Activated CD8-positive, alpha-beta T cell treated with anti-CD3 and anti-CD28 coated beads, Interleukin-2, amount 10 ng/mL, durations not matched to agents 7 days and 5 days (primary cell): ENCODE measurements around the gene PLCL2. TPM values are rescaled to one million over a fixed set of nuclear protein-coding genes. Genes with fewer than 3 reads are reported as not detected.

Experiments
- ATAC-seq: fragments of 150-1000 bp; cut with Tn5 transposase; one replicate; pipeline ENCODE4 v1.10.0; 2021; ENCODE audit warnings: moderate library complexity
- CTCF ChIA-PET: fragments of 350-600 bp; sonication (Branson Sonifier 250); formaldehyde crosslinking; loops from one replicate; lab custom pipeline; 2021; ENCODE audit warnings: antibody characterized with exemption; lab: Charles Lee
- POLR2A ChIA-PET: fragments of 350-600 bp; sonication (Branson Sonifier 250); formaldehyde crosslinking; loops from one replicate; lab custom pipeline; 2021; ENCODE audit warnings: antibody characterized with exemption; lab: Charles Lee
- DNase-seq: peaks from one replicate; pipeline ENCODE4 v3.0.0-alpha.2; 2020
- H3K27ac Mint-ChIP-seq: one replicate; pipeline ENCODE4 v1.8.0; 2021; ENCODE audit warnings: mild to moderate bottlenecking, mixed read lengths
- H3K27me3 Mint-ChIP-seq: one replicate; pipeline ENCODE4 v1.8.0; 2021; ENCODE audit warnings: low read depth, mixed read lengths
- H3K36me3 Mint-ChIP-seq: one replicate; pipeline ENCODE4 v1.8.0; 2021; ENCODE audit warnings: low read depth, mixed read lengths
- H3K4me1 Mint-ChIP-seq: one replicate; pipeline ENCODE4 v1.8.0; 2021; ENCODE audit warnings: low read depth, mixed read lengths
- H3K4me3 Mint-ChIP-seq: one replicate; pipeline ENCODE4 v1.8.0; 2021; ENCODE audit warnings: mild to moderate bottlenecking, mixed read lengths
- H3K9me3 Mint-ChIP-seq: one replicate; pipeline ENCODE4 v1.8.0; 2022; ENCODE audit warnings: mixed read lengths; ENCODE audit not compliant: insufficient read depth
- total RNA-seq, 2 experiments: library from RNA; stranded (reverse); gene quantifications; one replicate each; pipeline ENCODE4 v1.2.3, GENCODE V29; 2021

The PLCL2 gene
- total RNA-seq, 2 experiments from 2014 or later, result 33.9 to 35.8 TPM

GRCh38 chr3:17054982-17055343 is 170.2 kb downstream of the PLCL2 start:
- no peaks in the 10 kb centered on the region for H3K27me3 Mint-ChIP-seq
- ChIA-PET POLR2A (no interaction called here), CTCF (no interaction called here)
- H3K27ac Mint-ChIP-seq, result peak overlapping the region; percentile 13
- DNase-seq (no peak), ATAC-seq (no peak)
- H3K9me3 Mint-ChIP-seq, result no peaks in the 10 kb centered on the region
- peaks cover 23% of the 10 kb centered on the region for H3K4me1 Mint-ChIP-seq
- H3K36me3 Mint-ChIP-seq, result peaks cover 74% of the 10 kb centered on the region
- H3K4me3 Mint-ChIP-seq, result no peak overlapping the region

GRCh38 chr3:17055374-17056276 is 170.9 kb downstream of the PLCL2 start:
- H3K4me3 Mint-ChIP-seq, result no peak overlapping the region
- H3K27me3 Mint-ChIP-seq, result no peaks in the 10 kb centered on the region
- ATAC-seq (no peak), DNase-seq (no peak)
- H3K36me3 Mint-ChIP-seq, result peaks cover 72% of the 10 kb centered on the region
- POLR2A ChIA-PET, result no interaction called here
- peaks cover 23% of the 10 kb centered on the region for H3K4me1 Mint-ChIP-seq
- CTCF ChIA-PET, result no interaction called here
- H3K9me3 Mint-ChIP-seq, result no peaks in the 10 kb centered on the region
- H3K27ac Mint-ChIP-seq, result peak overlapping the region; percentile 47

- no peak for ATAC-seq
Measured at GRCh38 chr3:17057321-17057720, 172.6 kb downstream of the PLCL2 start.

GRCh38 chr3:17059989-17060550 is 175.3 kb downstream of the PLCL2 start:
- Mint-ChIP-seq H3K36me3 (peaks cover 52% of the 10 kb centered on the region), H3K27ac (no peak overlapping the region), H3K27me3 (no peaks in the 10 kb centered on the region), H3K9me3 (peaks cover 5% of the 10 kb centered on the region), H3K4me3 (no peak overlapping the region), H3K4me1 (peaks cover 21% of the 10 kb centered on the region)
- CTCF ChIA-PET, result no interaction called here
- DNase-seq, result no peak
- no peak for ATAC-seq
- POLR2A ChIA-PET, result no interaction called here

More at GRCh38 chr3:17057321-17057720, 172.6 kb downstream of the PLCL2 start:
- Mint-ChIP-seq H3K27ac (no peak overlapping the region), H3K27me3 (no peaks in the 10 kb centered on the region), H3K36me3 (peaks cover 65% of the 10 kb centered on the region), H3K4me3 (no peak overlapping the region), H3K4me1 (peaks cover 23% of the 10 kb centered on the region), H3K9me3 (no peaks in the 10 kb centered on the region)
- ChIA-PET POLR2A (no interaction called here), CTCF (no interaction called here)
- no peak for DNase-seq

DNA sequence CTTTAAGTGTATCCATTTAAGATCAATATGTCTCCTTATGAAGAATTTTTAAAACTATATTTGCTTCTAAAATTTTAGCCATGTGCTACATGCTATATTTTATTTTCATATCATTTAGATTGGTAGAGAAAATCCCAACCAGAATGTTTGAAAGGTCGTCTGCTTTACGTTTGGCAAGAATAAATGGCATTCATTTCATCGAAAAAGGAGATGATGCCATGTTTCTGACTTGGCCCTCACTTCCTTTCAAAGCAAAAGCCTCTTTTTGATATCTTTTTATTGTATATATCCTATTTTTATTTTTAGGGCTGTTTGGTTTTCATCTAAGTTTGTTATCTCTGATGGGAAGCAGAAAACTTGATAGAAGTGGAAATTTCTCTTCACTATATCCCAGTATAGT is 176.2 kb downstream of the PLCL2 start:
- no peak overlapping the region for H3K27ac Mint-ChIP-seq
- no peak overlapping the region for H3K4me3 Mint-ChIP-seq
- H3K9me3 Mint-ChIP-seq, result peaks cover 5% of the 10 kb centered on the region
- peaks cover 12% of the 10 kb centered on the region for H3K4me1 Mint-ChIP-seq
- H3K27me3 Mint-ChIP-seq, result no peaks in the 10 kb centered on the region
- peaks cover 53% of the 10 kb centered on the region for H3K36me3 Mint-ChIP-seq
- no peak for ATAC-seq
- POLR2A ChIA-PET, result no interaction called here
- CTCF ChIA-PET, result no interaction called here
- DNase-seq, result no peak

- no peak for ATAC-seq
- Mint-ChIP-seq H3K27me3 (no peaks in the 10 kb centered on the region), H3K36me3 (peaks cover 45% of the 10 kb centered on the region), H3K9me3 (peaks cover 5% of the 10 kb centered on the region), H3K4me1 (peaks cover 11% of the 10 kb centered on the region), H3K27ac (no peak overlapping the region), H3K4me3 (no peak overlapping the region)
- CTCF ChIA-PET, result no interaction called here
- no peak for DNase-seq
- POLR2A ChIA-PET, result interaction anchor here (0.6 kb wide), 1 partner anchor 15 kb away, joined by 3 read pairs; no protein-coding TSS in a partner anchor
Measured at GRCh38 chr3:17062736-17063135, 178.0 kb downstream of the PLCL2 start.

DNA sequence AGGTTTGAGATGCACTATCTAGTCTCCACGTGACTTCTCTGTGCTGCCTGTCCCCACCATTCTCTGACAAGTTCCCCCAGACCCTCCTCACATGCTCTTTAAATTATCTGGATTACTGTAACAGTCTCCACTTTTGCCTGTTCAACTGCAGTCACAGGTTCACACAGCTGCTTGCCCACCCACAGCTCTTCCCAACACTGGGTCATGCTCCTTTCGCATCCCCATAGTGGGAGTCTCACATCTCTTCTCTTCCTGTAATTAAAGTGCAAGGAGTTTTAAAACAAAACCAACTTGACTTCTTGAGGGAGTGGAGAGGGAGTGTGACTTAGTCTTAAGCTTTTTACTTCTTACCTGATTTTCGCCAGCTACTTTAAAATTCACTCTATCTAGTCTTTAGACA is 178.8 kb downstream of the PLCL2 start:
- no peak for DNase-seq
- H3K9me3 Mint-ChIP-seq, result peaks cover 5% of the 10 kb centered on the region
- ATAC-seq, result no peak
- peaks cover 11% of the 10 kb centered on the region for H3K4me1 Mint-ChIP-seq
- ChIA-PET POLR2A (no interaction called here), CTCF (no interaction called here)
- H3K4me3 Mint-ChIP-seq, result no peak overlapping the region
- no peaks in the 10 kb centered on the region for H3K27me3 Mint-ChIP-seq
- peaks cover 45% of the 10 kb centered on the region for H3K36me3 Mint-ChIP-seq
- H3K27ac Mint-ChIP-seq, result peak overlapping the region; percentile 73

- no peak overlapping the region for H3K4me3 Mint-ChIP-seq
- no peak for DNase-seq
- H3K36me3 Mint-ChIP-seq, result peaks cover 52% of the 10 kb centered on the region
- peaks cover 14% of the 10 kb centered on the region for H3K4me1 Mint-ChIP-seq
- CTCF ChIA-PET, result no interaction called here
- H3K27ac Mint-ChIP-seq, result no peak overlapping the region
- H3K9me3 Mint-ChIP-seq, result peaks cover 5% of the 10 kb centered on the region
- no peak for ATAC-seq
- no peaks in the 10 kb centered on the region for H3K27me3 Mint-ChIP-seq
- POLR2A ChIA-PET, result no interaction called here
Measured at GRCh38 chr3:17065315-17065714, 180.6 kb downstream of the PLCL2 start.

DNA sequence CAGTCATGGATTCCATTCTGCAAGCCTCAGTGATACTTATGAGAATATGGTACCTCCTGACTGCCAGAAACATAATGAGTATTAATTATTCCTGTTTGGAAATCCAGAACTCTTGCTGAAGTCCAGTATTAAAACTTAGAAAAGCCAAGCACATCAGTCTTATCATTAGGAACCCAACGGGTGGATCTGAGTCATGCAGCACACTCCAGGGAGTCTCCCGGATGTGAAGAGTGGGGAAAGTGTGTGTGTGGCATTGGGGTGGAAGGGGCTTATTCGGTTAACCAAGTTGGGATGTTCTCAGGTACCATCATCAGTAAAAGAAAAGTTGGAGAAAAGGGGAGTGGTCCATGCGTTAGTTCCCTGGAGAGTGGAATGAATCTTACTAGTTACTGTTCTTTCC is 181.1 kb downstream of the PLCL2 start:
- Mint-ChIP-seq H3K36me3 (peaks cover 58% of the 10 kb centered on the region), H3K4me1 (peaks cover 19% of the 10 kb centered on the region), H3K9me3 (peaks cover 5% of the 10 kb centered on the region), H3K27me3 (no peaks in the 10 kb centered on the region), H3K27ac (no peak overlapping the region), H3K4me3 (no peak overlapping the region)
- ChIA-PET POLR2A (no interaction called here), CTCF (no interaction called here)
- no peak for DNase-seq
- no peak for ATAC-seq

- ChIA-PET CTCF (no interaction called here), POLR2A (no interaction called here)
- ATAC-seq (no peak), DNase-seq (no peak)
- Mint-ChIP-seq H3K36me3 (peaks cover 58% of the 10 kb centered on the region), H3K27me3 (no peaks in the 10 kb centered on the region), H3K27ac (no peak overlapping the region), H3K4me3 (no peak overlapping the region), H3K9me3 (no peaks in the 10 kb centered on the region), H3K4me1 (peaks cover 28% of the 10 kb centered on the region)
Measured at GRCh38 chr3:17069754-17070153, 185.0 kb downstream of the PLCL2 start.

- POLR2A ChIA-PET, result no interaction called here
- CTCF ChIA-PET, result no interaction called here
- H3K4me1 Mint-ChIP-seq, result peaks cover 34% of the 10 kb centered on the region
- no peak overlapping the region for H3K4me3 Mint-ChIP-seq
- H3K9me3 Mint-ChIP-seq, result no peaks in the 10 kb centered on the region
- H3K27me3 Mint-ChIP-seq, result no peaks in the 10 kb centered on the region
- ATAC-seq (no peak), DNase-seq (no peak)
- H3K27ac Mint-ChIP-seq, result no peak overlapping the region
- H3K36me3 Mint-ChIP-seq, result peaks cover 60% of the 10 kb centered on the region
Measured at GRCh38 chr3:17070161-17070959, 185.6 kb downstream of the PLCL2 start.

DNA sequence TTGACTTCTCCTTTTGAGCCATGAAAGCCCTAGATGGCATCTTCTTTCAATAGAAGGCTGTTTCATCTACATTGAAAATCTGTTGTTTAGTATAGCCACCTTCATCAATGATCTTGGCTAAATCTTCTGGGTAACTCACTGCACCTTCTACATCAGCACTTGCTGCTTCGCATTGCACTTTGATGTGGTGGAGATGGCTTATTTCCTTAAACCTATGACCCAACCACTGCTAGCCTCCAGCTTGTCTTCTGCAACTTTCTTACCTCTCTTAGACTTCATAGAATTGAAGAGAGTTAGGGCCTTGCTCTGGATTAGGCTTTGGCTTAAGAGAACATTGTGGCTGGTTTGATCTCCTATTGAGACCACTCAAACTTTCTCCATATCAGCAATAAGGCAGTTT is 189.8 kb downstream of the PLCL2 start:
- POLR2A ChIA-PET, result no interaction called here
- CTCF ChIA-PET, result interaction anchor here (0.7 to 1.3 kb wide), 2 partner anchors 77 to 158 kb away, joined by 3 to 4 read pairs; no protein-coding TSS in a partner anchor
- Mint-ChIP-seq H3K27ac (peak overlapping the region; percentile 80), H3K36me3 (peaks cover 73% of the 10 kb centered on the region), H3K27me3 (no peaks in the 10 kb centered on the region), H3K4me3 (peak overlapping the region; percentile 10), H3K4me1 (peaks cover 59% of the 10 kb centered on the region), H3K9me3 (no peaks in the 10 kb centered on the region)
- DNase-seq (peak; percentile 74), ATAC-seq (peak; percentile 97)
